Calu3 (cell line): ENCODE data around the gene SMTNL1. TPM values are rescaled to one million over a fixed set of nuclear protein-coding genes. Genes with fewer than 3 reads are reported as not detected.

Experiments used
- BruUV-seq: library from RNA; stranded (reverse); fragments of 400-500 nt; replicated peaks from 2 replicates; lab custom pipeline; 2021; lab: Mats Ljungman, UMichigan
- CTCF ChIA-PET: fragments of 300-600 bp; sonication (Branson Sonifier 250); formaldehyde crosslinking; loops from one replicate; lab custom pipeline; 2022; ENCODE audit warnings: antibody characterized with exemption; lab: Charles Lee
- DNase-seq: peaks from one replicate; pipeline ENCODE4 v3.0.0; 2022
- H3K27ac Mint-ChIP-seq: one replicate; pipeline ENCODE4 v1.8.0; 2022; ENCODE audit warnings: mixed read lengths; ENCODE audit not compliant: unreplicated experiment
- H3K27me3 Mint-ChIP-seq: one replicate; pipeline ENCODE4 v1.8.0; 2022; ENCODE audit warnings: mixed read lengths; ENCODE audit not compliant: unreplicated experiment
- H3K36me3 Mint-ChIP-seq: one replicate; pipeline ENCODE4 v1.8.0; 2022; ENCODE audit warnings: mild to moderate bottlenecking, moderate library complexity, mixed read lengths; ENCODE audit not compliant: insufficient read depth, unreplicated experiment
- H3K4me1 Mint-ChIP-seq: one replicate; pipeline ENCODE4 v1.8.0; 2022; ENCODE audit warnings: mild to moderate bottlenecking, low read depth, mixed read lengths; ENCODE audit not compliant: unreplicated experiment
- H3K4me3 Mint-ChIP-seq: one replicate; pipeline ENCODE4 v1.8.0; 2022; ENCODE audit warnings: mild to moderate bottlenecking, low read depth, moderate library complexity, mixed read lengths; ENCODE audit not compliant: unreplicated experiment
- H3K9me3 Mint-ChIP-seq: one replicate; pipeline ENCODE4 v1.8.0; 2022; ENCODE audit warnings: low read depth, mixed read lengths; ENCODE audit not compliant: unreplicated experiment
- CTCF ChIP-seq: fragments of 200-600 bp; IDR thresholded peaks from one replicate; pipeline ENCODE4 v1.8.0; 2022; ENCODE audit warnings: antibody characterized with exemption; ENCODE audit not compliant: unreplicated experiment
- intact Hi-C: fragments of 100-400 bp; cut with micrococcal nuclease; formaldehyde crosslinking; loops from one replicate; pipeline ENCODE4 v1.10.0; 2022; ENCODE audit not compliant: unreplicated experiment
- total RNA-seq: library from RNA; stranded (reverse); gene quantifications from 2 replicates; pipeline ENCODE4 v1.2.3, GENCODE V29; 2022

The SMTNL1 gene
- total RNA-seq, 1 experiment from 2014 or later, result not detected

DNA sequence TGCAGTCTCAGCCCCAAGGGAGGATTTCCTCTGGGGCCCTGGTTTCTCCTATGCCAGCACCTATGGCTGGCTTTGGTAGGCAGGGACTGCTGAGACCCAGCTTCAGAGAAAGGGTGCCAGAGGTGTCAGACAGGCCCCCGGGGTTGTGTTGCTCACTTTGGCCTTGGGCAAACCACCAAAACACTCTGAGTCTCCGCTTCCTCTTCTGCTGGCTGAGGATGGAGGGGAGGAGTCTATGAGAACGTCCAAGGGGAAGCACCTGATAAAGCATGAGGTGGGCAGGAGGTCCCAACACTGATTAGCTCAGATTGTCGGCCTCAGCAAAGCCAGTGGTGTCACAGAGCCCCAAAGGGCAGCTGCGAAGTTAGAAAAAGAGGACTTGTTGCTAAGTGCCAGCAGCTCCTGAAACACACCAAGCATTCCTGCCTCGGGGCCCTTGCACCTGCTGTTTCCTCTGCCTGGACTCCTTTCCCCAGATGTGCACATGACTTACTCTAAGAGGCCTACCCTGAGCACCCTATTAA is 10.5 kb downstream of the SMTNL1 start:
- Mint-ChIP-seq H3K9me3 (no peaks in the 10 kb centered on the region), H3K36me3 (peaks cover 5% of the 10 kb centered on the region), H3K4me3 (no peak overlapping the region), H3K4me1 (no peaks in the 10 kb centered on the region), H3K27me3 (peaks cover 9% of the 10 kb centered on the region), H3K27ac (no peak overlapping the region)
- BruUV-seq, result no TSS peak
- no peak for TF ChIP-seq CTCF
- intact Hi-C loops, result no loop called here
- CTCF ChIA-PET, result interaction anchor here (1.5 kb wide), 1 partner anchor 93 kb away, joined by 3 read pairs; no protein-coding TSS in a partner anchor
- no peak for DNase-seq

DNA sequence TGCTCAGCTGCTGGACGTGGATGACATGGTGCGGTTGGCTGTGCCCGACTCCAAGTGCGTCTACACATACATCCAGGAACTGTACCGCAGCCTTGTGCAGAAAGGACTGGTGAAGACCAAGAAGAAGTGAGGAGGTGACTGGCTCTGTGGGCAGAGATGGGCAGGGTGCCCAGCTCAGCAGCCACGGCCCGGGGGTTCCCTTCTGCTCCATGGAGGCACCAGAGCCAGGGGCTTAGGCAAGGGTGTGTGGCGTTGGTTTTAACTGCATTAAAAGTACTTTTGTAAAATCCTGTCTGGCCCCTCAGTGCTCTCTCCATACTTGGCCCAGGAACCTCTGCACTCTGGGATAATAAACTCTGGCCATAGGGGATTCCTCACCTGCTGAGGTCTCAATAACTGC is 12.6 kb downstream of the SMTNL1 start:
- CTCF ChIA-PET, result no interaction called here
- no peak for TF ChIP-seq CTCF
- no TSS peak for BruUV-seq
- intact Hi-C loops, result no loop called here
- H3K27me3 Mint-ChIP-seq, result no peaks in the 10 kb centered on the region
- H3K4me3 Mint-ChIP-seq, result no peak overlapping the region
- no peaks in the 10 kb centered on the region for H3K9me3 Mint-ChIP-seq
- no peaks in the 10 kb centered on the region for H3K4me1 Mint-ChIP-seq
- no peaks in the 10 kb centered on the region for H3K36me3 Mint-ChIP-seq
- DNase-seq, result no peak
- no peak overlapping the region for H3K27ac Mint-ChIP-seq

GRCh38 chr11:57551941-57552340 is 14.5 kb downstream of the SMTNL1 start:
- Mint-ChIP-seq H3K4me1 (no peaks in the 10 kb centered on the region), H3K36me3 (peaks cover 4% of the 10 kb centered on the region), H3K27me3 (no peaks in the 10 kb centered on the region), H3K4me3 (no peak overlapping the region), H3K27ac (no peak overlapping the region), H3K9me3 (no peaks in the 10 kb centered on the region)
- DNase-seq, result no peak
- TF ChIP-seq CTCF, result no peak
- CTCF ChIA-PET, result no interaction called here
- TSS peak; percentile 76 for BruUV-seq
- intact Hi-C loops, result no loop called here

GRCh38 chr11:57552479-57552878 is 15.1 kb downstream of the SMTNL1 start:
- no peak for DNase-seq
- peaks cover 4% of the 10 kb centered on the region for H3K36me3 Mint-ChIP-seq
- no peaks in the 10 kb centered on the region for H3K4me1 Mint-ChIP-seq
- BruUV-seq, result no TSS peak
- no peak overlapping the region for H3K27ac Mint-ChIP-seq
- no peaks in the 10 kb centered on the region for H3K27me3 Mint-ChIP-seq
- TF ChIP-seq CTCF, result no peak
- no peaks in the 10 kb centered on the region for H3K9me3 Mint-ChIP-seq
- intact Hi-C loops, result no loop called here
- CTCF ChIA-PET, result no interaction called here
- no peak overlapping the region for H3K4me3 Mint-ChIP-seq
